ENCODE results near the gene RRP8. TPM values are rescaled to one million over a fixed set of nuclear protein-coding genes. Genes with fewer than 3 reads are reported as not detected.

RRP8 gene
- total RNA-seq, 1 experiment from 2014 or later: 16.0 TPM

DNA sequence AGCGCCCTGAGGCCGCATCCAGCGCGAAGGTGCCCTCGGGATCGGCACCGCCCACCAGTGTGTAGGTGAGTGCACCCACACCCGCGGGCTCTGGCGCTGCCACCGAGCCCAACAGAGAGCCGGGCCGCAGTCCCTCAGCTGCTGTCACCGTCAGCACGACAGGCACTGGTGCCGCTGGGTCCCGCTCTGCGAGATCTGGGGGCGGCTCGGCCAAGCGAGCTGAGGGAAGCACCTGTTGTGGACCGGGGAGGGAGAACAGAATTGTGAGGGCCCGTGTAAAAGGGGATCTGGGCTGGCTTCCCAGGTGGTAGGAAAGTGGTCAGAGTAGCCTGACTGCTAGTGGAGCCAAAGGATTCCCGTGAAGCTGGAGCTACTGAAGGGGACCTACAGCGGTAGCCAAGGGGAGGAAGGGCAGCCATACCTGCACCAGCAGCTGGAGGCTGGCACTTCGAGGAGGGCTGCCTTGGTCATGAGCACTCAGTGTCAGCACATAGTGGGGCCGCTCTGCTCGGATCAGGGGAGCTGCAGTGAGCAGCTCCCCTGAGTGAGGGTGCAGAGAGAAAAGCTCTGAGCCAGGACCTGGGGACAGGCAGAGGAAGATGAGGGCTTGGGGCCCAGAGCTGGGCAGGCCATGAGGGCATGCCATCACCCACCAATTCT is 27.3 kb upstream of the RRP8 start:
- Histone ChIP-seq H3K4me2 (ENCODE audit: insufficient read depth, insufficient read length, low read length) (peak overlapping the region; percentile 50), H4K8ac (replicated peaks; ENCODE audit: insufficient read length, low read depth, low read length) (no peak overlapping the region), H4K91ac (ENCODE audit: insufficient read length, low read depth, low read length) (no peak overlapping the region), H3K9ac (ENCODE audit: extremely low read depth, insufficient read length, low read length) (no peak overlapping the region), H2AK5ac (ENCODE audit: insufficient read length, low read length) (no peak overlapping the region), H3K23me2 (ENCODE audit: insufficient read length, low read depth, low read length, poor library complexity, severe bottlenecking) (peaks cover 9% of the 10 kb centered on the region), H2BK5ac (ENCODE audit: insufficient read length, low read length) (no peak overlapping the region), H3K23ac (ENCODE audit: insufficient read length, low read depth, low read length) (no peak overlapping the region), H2BK120ac (ENCODE audit: low read depth, low read length, poor library complexity, severe bottlenecking) (no peak overlapping the region), H3K56ac (ENCODE audit: insufficient read length, low read depth, low read length) (no peak overlapping the region), H2BK15ac (ENCODE audit: low read depth, low read length) (no peak overlapping the region), H3K4ac (ENCODE audit: low read depth, low read length) (no peak overlapping the region), H4K5ac (ENCODE audit: insufficient read length, low read depth, low read length) (no peak overlapping the region), H4K20me1 (ENCODE audit: control insufficient read depth, insufficient read depth, insufficient read length) (no peaks in the 10 kb centered on the region), H3T11ph (ENCODE audit: low read length) (no peak overlapping the region), H3K79me1 (ENCODE audit: insufficient read depth, low read depth, low read length, poor library complexity, severe bottlenecking) (no peaks in the 10 kb centered on the region), H3K18ac (ENCODE audit: insufficient read length, low read depth, low read length) (no peak overlapping the region), H3K14ac (ENCODE audit: insufficient read depth, low read length) (no peak overlapping the region), H2BK20ac (ENCODE audit: low read depth, low read length, poor library complexity, severe bottlenecking) (no peak overlapping the region), H2BK12ac (ENCODE audit: insufficient read length, low read depth, low read length) (no peak overlapping the region), H2AFZ (ENCODE audit: low read length) (no peak overlapping the region), H3K9me3 (ENCODE audit: control insufficient read depth, low read depth, low read length) (no peaks in the 10 kb centered on the region), H3K27me3 (ENCODE audit: insufficient read depth, low read length) (peaks cover 18% of the 10 kb centered on the region; the same call in 1 of the 2 replicates), H3K27ac (ENCODE audit: insufficient read length, low read depth, low read length) (no peak overlapping the region), H3K79me2 (ENCODE audit: insufficient read depth, low read length) (no peaks in the 10 kb centered on the region), H3K4me1 (ENCODE audit: insufficient read depth, low read length) (no peaks in the 10 kb centered on the region)
- Mint-ChIP-seq H3K27me3 (ENCODE audit: low read depth) (peaks cover 49% of the 10 kb centered on the region), H3K4me1 (peaks cover 3% of the 10 kb centered on the region in 2 experiments; a peak in 2 of 4 replicates), H3K9me3 (no peaks in the 10 kb centered on the region), H3K36me3 (ENCODE audit: insufficient read depth in 1 of 3, low read depth in 3 of 3) (peaks cover 2 to 28% (median 17%) of the 10 kb centered on the region in 3 experiments; a peak in 6 of 7 replicates), H3K4me3 (peak overlapping the region; percentile 59 to 76), H3K27ac (no peak overlapping the region)
- TF ChIP-seq, protein P1, sequence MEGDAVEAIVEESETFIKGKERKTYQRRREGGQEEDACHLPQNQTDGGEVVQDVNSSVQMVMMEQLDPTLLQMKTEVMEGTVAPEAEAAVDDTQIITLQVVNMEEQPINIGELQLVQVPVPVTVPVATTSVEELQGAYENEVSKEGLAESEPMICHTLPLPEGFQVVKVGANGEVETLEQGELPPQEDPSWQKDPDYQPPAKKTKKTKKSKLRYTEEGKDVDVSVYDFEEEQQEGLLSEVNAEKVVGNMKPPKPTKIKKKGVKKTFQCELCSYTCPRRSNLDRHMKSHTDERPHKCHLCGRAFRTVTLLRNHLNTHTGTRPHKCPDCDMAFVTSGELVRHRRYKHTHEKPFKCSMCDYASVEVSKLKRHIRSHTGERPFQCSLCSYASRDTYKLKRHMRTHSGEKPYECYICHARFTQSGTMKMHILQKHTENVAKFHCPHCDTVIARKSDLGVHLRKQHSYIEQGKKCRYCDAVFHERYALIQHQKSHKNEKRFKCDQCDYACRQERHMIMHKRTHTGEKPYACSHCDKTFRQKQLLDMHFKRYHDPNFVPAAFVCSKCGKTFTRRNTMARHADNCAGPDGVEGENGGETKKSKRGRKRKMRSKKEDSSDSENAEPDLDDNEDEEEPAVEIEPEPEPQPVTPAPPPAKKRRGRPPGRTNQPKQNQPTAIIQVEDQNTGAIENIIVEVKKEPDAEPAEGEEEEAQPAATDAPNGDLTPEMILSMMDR (conservative IDR thresholded peaks at IDR 0.05): no peak
- WGBS (ENCODE audit: extremely low coverage, insufficient read length, low lambda C conversion rate): no CpG with 5 or more reads among the region's 28 CpGs
- DNase-seq: no peak
